ENCODE results near the gene FAM135A. TPM values are rescaled to one million over a fixed set of nuclear protein-coding genes. Genes with fewer than 3 reads are reported as not detected.
A peak's percentile ranks its signal among the peaks of the same experiment; 100 is the strongest.

FAM135A gene
- total RNA-seq, 3 donors from 2014 or later (not counting 1 experiment from before 2014, with no cell fraction given) = 4.8 to 9.3 (median 5.0) TPM

DNA sequence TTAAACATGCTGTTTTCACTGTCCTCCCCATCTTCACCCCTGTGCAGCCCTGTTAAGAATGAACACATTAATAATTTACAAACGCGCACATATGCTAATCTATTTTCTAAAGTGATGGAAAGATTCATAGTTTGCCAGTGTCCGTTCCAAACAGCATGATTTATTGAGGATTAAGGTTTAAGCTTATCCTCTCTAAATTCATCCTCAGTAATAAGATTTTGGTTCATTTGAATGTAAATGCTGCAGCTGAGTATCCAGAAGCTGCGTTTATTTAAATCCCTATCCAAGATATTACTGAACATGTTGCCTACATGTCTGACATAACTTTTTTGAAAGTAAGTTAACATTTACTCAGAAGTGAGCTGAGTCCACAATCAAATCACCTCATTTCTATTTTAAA is 42.8 kb upstream of the FAM135A start:
- Mint-ChIP-seq H3K27me3 (ENCODE audit: low read depth in 2 of 2) (peaks cover 20 to 36% of the 10 kb centered on the region in 2 donors), H3K27ac (no peak overlapping the region), H3K4me3 (no peak overlapping the region), H3K4me1 (peaks cover 0 to 5% of the 10 kb centered on the region in 2 donors), H3K9me3 (no peaks in the 10 kb centered on the region), H3K36me3 (no peaks in the 10 kb centered on the region)
- Histone ChIP-seq H3K27me3 (ENCODE audit: control insufficient read depth, insufficient read depth, low read length) (peaks cover 2% of the 10 kb centered on the region), H3K4me3 (ENCODE audit: low read length) (no peak overlapping the region), H3K4me1 (ENCODE audit: control insufficient read depth, insufficient read depth, low read length) (no peaks in the 10 kb centered on the region), H3K27ac (ENCODE audit: low read length) (no peak overlapping the region), H3K36me3 (ENCODE audit: control insufficient read depth, insufficient read depth, low read length) (no peaks in the 10 kb centered on the region), H3K9me3 (ENCODE audit: control insufficient read depth, insufficient read depth, low read length) (no peaks in the 10 kb centered on the region)
- DNase-seq = no peak
- intact Hi-C loops (cut with micrococcal nuclease) = no loop called here
- ATAC-seq = no peak
- no CpG with 5 or more reads among the region's 4 CpGs for WGBS (ENCODE audit: insufficient coverage)
- no peak for TF ChIP-seq CTCF (IDR thresholded peaks at IDR 0.05)

GRCh38 chr6:70371454-70372105 is 41.7 kb upstream of the FAM135A start:
- Mint-ChIP-seq H3K9me3 (no peaks in the 10 kb centered on the region), H3K27ac (no peak overlapping the region), H3K4me1 (peaks cover 0 to 5% of the 10 kb centered on the region in 2 donors), H3K36me3 (no peaks in the 10 kb centered on the region), H3K27me3 (ENCODE audit: low read depth in 2 of 2) (peaks cover 25 to 47% of the 10 kb centered on the region in 2 donors), H3K4me3 (no peak overlapping the region)
- no peaks in the 10 kb centered on the region for H3K36me3 ChIP-seq (ENCODE audit: control insufficient read depth, insufficient read depth, low read length)
- H3K27ac ChIP-seq (ENCODE audit: low read length) = no peak overlapping the region
- no CpG with 5 or more reads among the region's 1 CpG for WGBS (ENCODE audit: insufficient coverage)
- intact Hi-C loops (cut with micrococcal nuclease) = no loop called here
- DNase-seq (peak in 1 of 2 donors; percentile 70), ATAC-seq (peak in 2 of 3 donors; percentile 47 to 50)
- no peaks in the 10 kb centered on the region for H3K4me1 ChIP-seq (ENCODE audit: control insufficient read depth, insufficient read depth, low read length)
- TF ChIP-seq CTCF (IDR thresholded peaks at IDR 0.05) = peak; percentile 47
- H3K9me3 ChIP-seq (ENCODE audit: control insufficient read depth, insufficient read depth, low read length) = no peaks in the 10 kb centered on the region
- H3K27me3 ChIP-seq (ENCODE audit: control insufficient read depth, insufficient read depth, low read length) = peaks cover 2% of the 10 kb centered on the region
- H3K4me3 ChIP-seq (ENCODE audit: low read length) = no peak overlapping the region

DNA sequence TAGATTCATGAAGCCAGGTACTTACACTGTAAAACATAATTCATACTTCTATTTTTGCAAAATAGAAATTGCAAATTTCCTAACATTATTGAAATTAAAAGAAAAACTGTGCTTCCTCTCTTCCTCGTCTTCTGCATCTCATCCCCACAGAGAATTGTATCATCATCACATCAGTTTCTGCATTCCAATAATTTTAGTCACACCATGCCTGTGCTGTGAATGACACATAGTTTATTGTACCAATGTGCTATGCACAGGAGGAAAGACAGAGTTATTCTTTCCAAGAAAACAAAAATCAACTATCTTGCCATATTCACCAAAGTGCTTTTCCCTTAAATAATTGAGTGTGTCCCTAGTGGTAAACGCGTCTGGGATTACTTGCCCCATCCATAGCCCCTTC is 38.1 kb upstream of the FAM135A start:
- intact Hi-C loops (cut with micrococcal nuclease) = no loop called here
- H3K36me3 ChIP-seq (ENCODE audit: control insufficient read depth, insufficient read depth, low read length) = no peaks in the 10 kb centered on the region
- H3K4me1 ChIP-seq (ENCODE audit: control insufficient read depth, insufficient read depth, low read length) = no peaks in the 10 kb centered on the region
- H3K4me3 ChIP-seq (ENCODE audit: low read length) = no peak overlapping the region
- no peak for DNase-seq
- Mint-ChIP-seq H3K36me3 (no peaks in the 10 kb centered on the region), H3K27ac (no peak overlapping the region), H3K4me3 (no peak overlapping the region), H3K27me3 (ENCODE audit: low read depth in 2 of 2) (peaks cover 20 to 40% of the 10 kb centered on the region in 2 donors), H3K9me3 (no peaks in the 10 kb centered on the region), H3K4me1 (no peaks in the 10 kb centered on the region)
- WGBS (ENCODE audit: insufficient coverage) = 82% methylated on average over 3 of the region's 3 CpGs
- ATAC-seq = no peak
- no peak overlapping the region for H3K27ac ChIP-seq (ENCODE audit: low read length)
- TF ChIP-seq CTCF (IDR thresholded peaks at IDR 0.05) = no peak
- H3K27me3 ChIP-seq (ENCODE audit: control insufficient read depth, insufficient read depth, low read length) = peaks cover 2% of the 10 kb centered on the region
- no peaks in the 10 kb centered on the region for H3K9me3 ChIP-seq (ENCODE audit: control insufficient read depth, insufficient read depth, low read length)

- 87% methylated on average over 9 of the region's 10 CpGs for WGBS (ENCODE audit: insufficient coverage)
- Histone ChIP-seq H3K27ac (ENCODE audit: low read length) (no peak overlapping the region), H3K27me3 (ENCODE audit: control insufficient read depth, insufficient read depth, low read length) (peaks cover 2% of the 10 kb centered on the region), H3K36me3 (ENCODE audit: control insufficient read depth, insufficient read depth, low read length) (no peaks in the 10 kb centered on the region), H3K4me1 (ENCODE audit: control insufficient read depth, insufficient read depth, low read length) (no peaks in the 10 kb centered on the region), H3K4me3 (ENCODE audit: low read length) (no peak overlapping the region), H3K9me3 (ENCODE audit: control insufficient read depth, insufficient read depth, low read length) (no peaks in the 10 kb centered on the region)
- Mint-ChIP-seq H3K27me3 (ENCODE audit: low read depth in 2 of 2) (peaks cover 20 to 40% of the 10 kb centered on the region in 2 donors), H3K36me3 (no peaks in the 10 kb centered on the region), H3K4me1 (no peaks in the 10 kb centered on the region), H3K9me3 (no peaks in the 10 kb centered on the region), H3K27ac (no peak overlapping the region), H3K4me3 (no peak overlapping the region)
- intact Hi-C loops (cut with micrococcal nuclease) = no loop called here
- no peak for TF ChIP-seq CTCF (IDR thresholded peaks at IDR 0.05)
- no peak for ATAC-seq
- peak in 1 of 2 donors; percentile 4 for DNase-seq
Observed at GRCh38 chr6:70375882-70376281, 37.4 kb upstream of the FAM135A start.
